Muscle of back (tissue), 11 donors: ENCODE measurements around the gene EMX2. TPM values are rescaled to one million over a fixed set of nuclear protein-coding genes. Genes with fewer than 3 reads are reported as not detected.
A peak's percentile ranks its signal among the peaks of the same experiment; 100 is the strongest.
"Not testable (repeated sequence)": the region's sequence is repeated elsewhere in the genome, so short reads cannot be mapped to it uniquely, and the experiment has no call there.

ENCODE experiments used
- DNase-seq, 3 donors: peaks; one replicate each; pipeline versions ENCODE4 v3.0.0 to v3.0.0-alpha.2; 2013
- polyA plus RNA-seq, 10 donors: library from polyadenylated mRNA; unstranded; fragments of 120-200 nt; gene quantifications; one replicate each; pipeline ENCODE4 v1.2.1, GENCODE V29; 2013; ENCODE audit not compliant: insufficient read length in 10 of 10

The EMX2 gene
- polyA plus RNA-seq, 10 donors: 11.0 to 25.7 (median 14.2) TPM

DNA sequence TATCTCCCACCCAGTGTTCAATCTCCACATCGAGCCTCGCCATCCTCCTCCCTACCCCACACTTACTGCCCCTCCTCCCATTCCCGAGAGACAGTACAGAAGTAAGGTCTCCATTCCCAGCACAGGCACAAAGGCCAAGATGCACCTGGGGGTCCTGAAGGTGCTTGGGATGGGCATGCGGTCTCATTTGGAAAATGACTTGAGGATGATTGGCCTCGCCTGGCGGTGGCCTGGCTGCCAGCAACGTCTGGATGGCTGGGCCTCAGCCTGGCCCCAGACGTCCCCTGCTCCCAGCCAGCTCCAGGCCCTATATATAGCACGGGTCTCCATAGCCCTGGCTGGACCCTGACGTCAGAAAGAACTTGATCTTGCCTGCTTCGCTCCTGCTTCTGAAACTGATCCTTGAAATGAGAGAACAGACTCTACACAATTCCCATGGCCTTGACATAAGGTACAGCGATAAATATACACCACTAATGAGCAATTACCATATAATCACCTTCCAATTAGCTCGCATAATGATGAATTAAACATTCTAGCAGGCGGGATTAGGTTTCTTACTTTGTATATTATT is 11.8 kb downstream of the EMX2 start:
- DNase-seq: peak in 1 of 3 donors; percentile 76

DNA sequence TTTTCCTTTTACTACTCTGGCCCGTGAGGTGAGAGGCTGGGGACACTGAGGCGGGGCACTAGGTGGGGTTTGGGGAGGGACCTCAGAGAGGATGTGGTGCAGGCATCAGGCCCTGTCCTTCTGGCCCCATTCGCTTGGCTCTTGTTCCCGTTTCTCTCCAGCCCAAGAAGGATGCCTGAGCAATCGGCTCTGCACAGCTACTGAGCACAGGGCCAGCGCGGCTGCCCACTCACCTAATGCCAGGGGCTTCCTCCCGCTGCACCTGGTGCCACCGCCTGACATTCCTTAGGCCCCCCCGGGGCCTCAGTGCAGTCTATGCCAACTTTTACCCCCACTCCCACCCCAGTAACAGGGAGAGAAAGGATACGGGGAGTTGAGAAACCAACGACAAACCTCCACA is 12.5 kb downstream of the EMX2 start:
- DNase-seq: no peak

- DNase-seq: no peak
Observed at GRCh38 chr10:117555863-117556262, 13.3 kb downstream of the EMX2 start.

DNA sequence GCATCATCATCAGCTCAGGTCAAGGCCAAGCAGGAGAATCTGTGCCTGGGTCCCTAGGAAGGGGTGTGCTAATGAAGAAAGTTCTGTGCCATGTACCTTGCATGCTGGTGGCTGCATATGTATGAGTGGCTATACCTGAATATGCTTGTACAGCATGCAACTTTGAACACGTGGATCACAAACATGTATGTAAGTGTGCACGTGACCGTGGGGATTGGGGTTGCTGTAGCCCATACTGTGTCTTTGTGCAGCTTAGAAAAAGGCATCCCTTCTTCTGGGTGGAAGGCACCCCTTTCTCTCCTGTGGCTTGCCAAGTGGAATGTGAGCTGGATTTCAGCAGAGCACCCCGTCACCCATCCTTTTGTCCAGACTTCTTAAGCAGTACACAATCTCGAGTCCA is 13.8 kb downstream of the EMX2 start:
- DNase-seq: no peak

- DNase-seq: no peak
Observed at GRCh38 chr10:117559712-117560111, 17.2 kb downstream of the EMX2 start.

DNA sequence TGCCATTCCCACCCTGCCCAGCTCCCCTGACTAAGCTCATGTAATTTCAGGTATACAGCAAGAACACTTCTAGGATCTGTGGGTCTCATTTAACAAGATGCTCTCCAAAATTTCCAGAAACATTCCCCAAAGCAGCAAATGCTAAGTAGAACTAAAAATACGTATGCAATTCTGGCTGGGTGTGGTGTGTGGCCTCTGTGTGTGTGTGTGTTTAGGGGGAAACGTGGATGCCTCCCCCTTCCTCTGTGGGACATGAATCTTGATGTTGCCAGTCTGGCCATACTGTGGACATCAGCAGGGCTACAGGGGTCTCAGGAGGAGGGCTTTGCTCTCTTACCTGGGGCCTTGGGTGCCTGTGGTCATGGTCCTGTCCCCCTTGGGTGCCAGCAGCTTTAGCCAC is 18.4 kb downstream of the EMX2 start:
- DNase-seq: no peak

- no peak for DNase-seq
Observed at GRCh38 chr10:117562220-117562619, 19.7 kb downstream of the EMX2 start.

DNA sequence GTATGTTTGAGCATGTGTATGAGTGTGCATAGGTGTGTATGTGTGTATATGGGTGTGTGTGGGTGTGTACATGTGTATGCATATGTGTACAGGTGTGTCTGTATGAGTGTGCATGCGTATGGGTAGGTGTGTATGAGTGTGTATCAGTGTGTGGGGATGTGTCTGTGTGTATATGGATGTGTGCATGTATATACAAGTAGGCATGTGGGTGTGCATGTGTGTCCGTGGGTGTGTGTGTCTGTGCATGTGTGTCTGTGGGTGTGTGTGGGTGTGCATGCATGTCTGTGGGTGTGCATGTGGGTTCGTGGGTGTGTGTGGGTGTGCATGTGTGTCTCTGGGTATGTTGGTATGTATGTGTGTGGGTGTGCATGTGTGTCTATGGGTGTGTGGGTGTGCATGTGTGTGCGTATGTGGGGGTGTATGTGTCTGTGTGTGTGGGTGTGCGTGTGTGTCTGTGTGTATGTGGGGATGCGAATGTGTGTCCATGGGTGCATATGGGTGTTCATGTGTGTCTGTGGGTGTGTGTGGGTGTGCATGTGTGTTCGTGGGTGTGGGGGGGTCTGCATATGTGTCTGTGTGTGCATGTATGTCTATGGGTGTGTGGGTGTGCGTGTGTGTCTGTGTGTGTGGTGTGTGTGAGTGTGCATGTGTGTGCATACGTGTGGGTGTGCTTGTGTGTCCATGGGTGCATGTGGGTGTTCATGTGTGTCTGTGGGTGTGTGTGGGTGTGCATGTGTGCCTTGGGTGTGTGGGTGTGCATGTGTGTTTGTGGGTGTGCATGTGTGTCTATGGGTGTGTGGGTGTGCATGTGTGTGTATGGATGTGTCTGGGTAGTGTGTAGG is 20.6 kb downstream of the EMX2 start:
- no peak for DNase-seq

GRCh38 chr10:117563780-117564179 is 21.2 kb downstream of the EMX2 start:
- DNase-seq: no peak

- no peak for DNase-seq
Observed at GRCh38 chr10:117565068-117565467, 22.5 kb downstream of the EMX2 start.

- DNase-seq: peak in 2 of 3 donors; percentile 76 to 82
Observed at GRCh38 chr10:117568334-117568733, 25.8 kb downstream of the EMX2 start.

DNA sequence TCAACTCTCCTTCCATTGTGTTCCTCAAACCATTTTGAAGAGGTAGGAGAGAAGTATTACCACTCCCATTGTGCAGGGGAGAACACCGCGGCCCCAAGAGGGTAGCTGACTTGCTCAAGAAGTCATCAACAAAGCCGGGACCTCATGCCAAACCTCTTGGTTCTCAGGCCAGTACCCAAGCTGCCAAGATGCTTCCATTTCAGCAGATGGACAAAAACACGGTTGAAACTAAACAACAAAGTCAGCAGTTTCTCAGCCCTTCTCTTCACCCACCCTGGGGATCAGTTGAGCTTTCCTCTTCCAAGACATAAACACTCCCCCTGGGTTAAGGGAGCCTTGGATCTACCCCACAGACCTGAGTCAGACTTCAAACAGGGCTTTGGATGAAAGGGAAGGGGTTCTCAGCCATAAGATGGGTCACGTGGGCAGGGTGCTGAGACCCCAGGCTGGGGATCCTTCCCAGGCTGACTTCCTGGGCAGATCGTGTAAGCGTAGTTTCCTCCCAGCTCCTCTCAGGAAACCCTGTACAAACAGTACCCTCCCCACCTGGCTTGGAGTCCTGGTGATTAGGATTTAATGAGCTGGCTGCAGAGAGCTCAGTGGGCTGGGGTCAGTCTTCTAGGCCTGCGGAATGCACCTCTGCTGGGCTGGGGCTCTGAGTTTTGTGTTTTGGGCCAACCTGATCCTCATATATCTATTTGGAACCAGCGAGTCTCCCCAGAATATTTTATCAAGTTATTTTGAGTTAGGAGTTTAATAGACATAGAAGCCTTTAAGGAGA is 27.3 kb downstream of the EMX2 start:
- peak in 1 of 3 donors; percentile 69 for DNase-seq

- DNase-seq: no peak
Observed at GRCh38 chr10:117570880-117571279, 28.3 kb downstream of the EMX2 start.

- DNase-seq: no peak
Observed at GRCh38 chr10:117574498-117575146, 32.1 kb downstream of the EMX2 start.

DNA sequence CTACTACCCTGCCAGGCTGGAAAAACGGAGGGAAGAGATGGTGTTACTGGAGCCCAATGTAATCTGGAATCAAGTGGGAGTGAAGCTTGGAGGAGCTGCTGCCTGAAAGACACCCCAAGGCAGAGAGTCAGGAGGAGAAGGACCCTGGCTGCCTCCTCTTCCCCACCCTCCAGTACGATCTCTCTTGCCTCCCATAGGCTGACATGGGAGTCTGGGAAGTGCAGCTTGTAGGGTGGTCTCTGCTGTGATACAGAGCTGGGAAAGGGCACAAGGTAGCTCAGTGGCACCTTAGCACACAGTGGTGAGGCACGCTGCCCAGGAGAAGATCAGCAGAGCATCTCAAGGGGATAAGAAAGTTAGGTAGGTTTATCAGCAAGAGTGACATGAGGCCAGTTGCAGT is 35.9 kb downstream of the EMX2 start:
- DNase-seq: no peak

GRCh38 chr10:117578999-117579590 is 36.5 kb downstream of the EMX2 start:
- DNase-seq: no peak

- DNase-seq: peak; percentile 35 to 79 (median 38)
Observed at GRCh38 chr10:117581961-117582360, 39.4 kb downstream of the EMX2 start.

- not testable (repeated sequence) for DNase-seq
Observed at GRCh38 chr10:117584831-117585230, 42.3 kb downstream of the EMX2 start.

GRCh38 chr10:117587036-117587435 is 44.5 kb downstream of the EMX2 start:
- no peak for DNase-seq

- DNase-seq: peak in 1 of 3 donors; percentile 38
Observed at GRCh38 chr10:117590101-117590875, 47.7 kb downstream of the EMX2 start.

DNA sequence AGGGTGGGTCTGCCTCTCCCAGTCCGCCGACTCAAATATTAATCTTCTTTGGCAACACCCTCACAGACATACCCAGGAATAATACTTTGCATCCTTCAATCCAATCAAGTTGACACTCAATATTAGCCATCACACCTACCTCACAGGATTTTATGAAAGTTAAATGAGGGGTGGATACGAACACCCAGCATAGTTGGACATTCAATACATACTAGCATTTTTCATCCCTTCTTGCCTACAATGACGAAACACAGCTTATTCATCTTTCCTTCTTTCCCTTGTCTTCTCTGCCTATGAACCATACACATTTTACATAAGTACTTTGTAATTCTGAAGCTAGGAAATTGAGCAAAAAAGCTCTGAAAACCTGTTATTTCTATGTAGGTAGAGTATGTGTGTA is 48.5 kb downstream of the EMX2 start:
- DNase-seq: no peak
